Measurements from ENCODE around the gene NFU1.

Gene NFU1

DNA sequence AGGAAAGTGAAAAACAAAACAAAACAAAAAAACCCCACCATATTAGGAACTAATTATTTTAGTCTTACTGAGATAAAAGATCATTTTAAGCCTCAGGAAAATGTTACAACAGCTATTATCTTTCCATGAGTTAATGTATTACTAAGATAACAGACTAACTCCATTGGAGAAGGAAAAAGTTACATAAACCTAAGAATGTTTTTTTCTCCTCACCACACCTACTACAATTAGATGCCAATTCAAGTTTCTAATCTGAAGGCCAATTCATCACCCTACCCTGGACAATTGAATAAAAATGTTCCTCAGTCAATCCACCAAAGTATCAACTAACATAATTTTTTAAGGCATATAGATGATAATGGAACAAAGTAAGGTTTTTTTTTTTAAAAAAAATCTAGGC is 40.0 kb downstream of the NFU1 start:
- Histone ChIP-seq H3K9me3 (ENCODE audit: insufficient read depth, low read length, severe bottlenecking) (no peaks in the 10 kb centered on the region), H3K4me3 (ENCODE audit: low read depth in 1 of 2, low read length in 2 of 2) (no peak overlapping the region), H3K4me1 (ENCODE audit: insufficient read depth, low read length) (no peaks in the 10 kb centered on the region), H3K27ac (ENCODE audit: low read length) (no peak overlapping the region), H3K36me3 (ENCODE audit: insufficient read depth, low read length) (peaks cover 55% of the 10 kb centered on the region), H4K20me1 (ENCODE audit: insufficient read depth, low read length) (no peaks in the 10 kb centered on the region), H2AFZ (ENCODE audit: low read depth, low read length) (no peak overlapping the region), H3K9ac (ENCODE audit: low read depth, low read length) (no peak overlapping the region), H3K79me2 (ENCODE audit: insufficient read depth, low read length) (no peaks in the 10 kb centered on the region), H3K27me3 (ENCODE audit: insufficient read depth, low read length, poor library complexity) (no peaks in the 10 kb centered on the region), H3K4me2 (ENCODE audit: insufficient read depth, low read length) (no peak overlapping the region)
- DNase-seq, result no peak
- TF ChIP-seq, protein P1, sequence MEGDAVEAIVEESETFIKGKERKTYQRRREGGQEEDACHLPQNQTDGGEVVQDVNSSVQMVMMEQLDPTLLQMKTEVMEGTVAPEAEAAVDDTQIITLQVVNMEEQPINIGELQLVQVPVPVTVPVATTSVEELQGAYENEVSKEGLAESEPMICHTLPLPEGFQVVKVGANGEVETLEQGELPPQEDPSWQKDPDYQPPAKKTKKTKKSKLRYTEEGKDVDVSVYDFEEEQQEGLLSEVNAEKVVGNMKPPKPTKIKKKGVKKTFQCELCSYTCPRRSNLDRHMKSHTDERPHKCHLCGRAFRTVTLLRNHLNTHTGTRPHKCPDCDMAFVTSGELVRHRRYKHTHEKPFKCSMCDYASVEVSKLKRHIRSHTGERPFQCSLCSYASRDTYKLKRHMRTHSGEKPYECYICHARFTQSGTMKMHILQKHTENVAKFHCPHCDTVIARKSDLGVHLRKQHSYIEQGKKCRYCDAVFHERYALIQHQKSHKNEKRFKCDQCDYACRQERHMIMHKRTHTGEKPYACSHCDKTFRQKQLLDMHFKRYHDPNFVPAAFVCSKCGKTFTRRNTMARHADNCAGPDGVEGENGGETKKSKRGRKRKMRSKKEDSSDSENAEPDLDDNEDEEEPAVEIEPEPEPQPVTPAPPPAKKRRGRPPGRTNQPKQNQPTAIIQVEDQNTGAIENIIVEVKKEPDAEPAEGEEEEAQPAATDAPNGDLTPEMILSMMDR (IDR thresholded peaks at IDR 0.05; ENCODE audit: borderline replicate concordance, extremely low read depth, low read length, poor library complexity, severe bottlenecking), result no peak
- TF ChIP-seq EZH2 (IDR thresholded peaks at IDR 0.05; ENCODE audit: borderline replicate concordance, low read depth, low read length, severe bottlenecking), result no peak
- ATAC-seq (ENCODE audit: insufficient read depth, low read depth), result no peak

DNA sequence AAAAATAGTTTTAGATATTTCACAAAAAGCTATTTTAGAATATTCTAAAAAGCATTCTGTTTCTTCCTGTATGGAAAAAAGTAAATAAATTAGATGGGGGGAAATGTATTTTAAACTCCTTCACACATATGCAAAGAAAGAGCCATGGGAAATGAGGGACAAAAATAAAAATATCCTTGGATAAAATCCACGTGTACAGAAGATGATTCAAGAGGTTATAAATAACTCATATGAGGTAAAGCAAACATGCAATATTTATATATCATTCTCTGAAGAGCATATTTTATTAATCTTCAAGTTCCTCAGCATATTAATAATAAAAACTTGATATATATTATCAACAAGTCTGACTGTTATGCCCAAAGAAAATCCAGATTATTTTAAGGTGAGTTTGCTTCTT is 41.4 kb downstream of the NFU1 start:
- no peak overlapping the region for H3K4me3 ChIP-seq (ENCODE audit: low read depth in 1 of 2, low read length in 2 of 2)
- H3K27ac ChIP-seq (ENCODE audit: low read length), result no peak overlapping the region
- no peaks in the 10 kb centered on the region for H3K79me2 ChIP-seq (ENCODE audit: insufficient read depth, low read length)
- no peaks in the 10 kb centered on the region for H3K4me1 ChIP-seq (ENCODE audit: insufficient read depth, low read length)
- H3K9ac ChIP-seq (ENCODE audit: low read depth, low read length), result no peak overlapping the region
- H3K36me3 ChIP-seq (ENCODE audit: insufficient read depth, low read length), result peaks cover 51% of the 10 kb centered on the region
- H2AFZ ChIP-seq (ENCODE audit: low read depth, low read length), result no peak overlapping the region
- no peak for ATAC-seq (ENCODE audit: insufficient read depth, low read depth)
- H3K4me2 ChIP-seq (ENCODE audit: insufficient read depth, low read length), result no peak overlapping the region
- no peaks in the 10 kb centered on the region for H4K20me1 ChIP-seq (ENCODE audit: insufficient read depth, low read length)
- no peaks in the 10 kb centered on the region for H3K9me3 ChIP-seq (ENCODE audit: insufficient read depth, low read length, severe bottlenecking)
- no peaks in the 10 kb centered on the region for H3K27me3 ChIP-seq (ENCODE audit: insufficient read depth, low read length, poor library complexity)
- no peak for DNase-seq
- no peak for TF ChIP-seq EZH2 (IDR thresholded peaks at IDR 0.05; ENCODE audit: borderline replicate concordance, low read depth, low read length, severe bottlenecking)
- TF ChIP-seq, protein P1 (IDR thresholded peaks at IDR 0.05; ENCODE audit: borderline replicate concordance, extremely low read depth, low read length, poor library complexity, severe bottlenecking), result no peak

DNA sequence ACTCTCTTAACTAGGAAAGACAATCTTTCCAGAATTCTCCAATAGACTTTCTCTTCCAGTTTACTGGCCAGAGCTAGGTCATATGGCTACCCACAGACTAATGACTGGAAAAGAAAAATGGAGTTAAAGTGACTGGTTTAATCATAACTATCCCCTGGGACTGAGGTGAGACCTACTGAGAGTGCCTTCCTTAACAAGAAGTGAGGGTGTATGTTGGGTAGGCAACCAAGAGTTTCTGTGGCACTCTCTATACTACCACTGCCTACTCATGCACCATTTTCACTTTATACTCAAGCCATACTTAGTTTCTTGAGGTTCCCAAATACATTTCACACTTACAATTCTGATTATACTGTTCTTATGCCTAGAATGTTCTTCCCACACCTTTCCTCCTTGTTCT is 43.3 kb downstream of the NFU1 start:
- H3K36me3 ChIP-seq (ENCODE audit: insufficient read depth, low read length), result peaks cover 37% of the 10 kb centered on the region
- H3K4me1 ChIP-seq (ENCODE audit: insufficient read depth, low read length), result no peaks in the 10 kb centered on the region
- no peak overlapping the region for H2AFZ ChIP-seq (ENCODE audit: low read depth, low read length)
- H3K27me3 ChIP-seq (ENCODE audit: insufficient read depth, low read length, poor library complexity), result no peaks in the 10 kb centered on the region
- no peak overlapping the region for H3K4me2 ChIP-seq (ENCODE audit: insufficient read depth, low read length)
- TF ChIP-seq, protein P1 (IDR thresholded peaks at IDR 0.05; ENCODE audit: borderline replicate concordance, extremely low read depth, low read length, poor library complexity, severe bottlenecking), result no peak
- TF ChIP-seq EZH2 (IDR thresholded peaks at IDR 0.05; ENCODE audit: borderline replicate concordance, low read depth, low read length, severe bottlenecking), result no peak
- no peak for DNase-seq
- no peak overlapping the region for H3K27ac ChIP-seq (ENCODE audit: low read length)
- H3K9me3 ChIP-seq (ENCODE audit: insufficient read depth, low read length, severe bottlenecking), result no peaks in the 10 kb centered on the region
- H3K4me3 ChIP-seq (ENCODE audit: low read depth in 1 of 2, low read length in 2 of 2), result no peak overlapping the region
- H3K9ac ChIP-seq (ENCODE audit: low read depth, low read length), result no peak overlapping the region
- no peaks in the 10 kb centered on the region for H3K79me2 ChIP-seq (ENCODE audit: insufficient read depth, low read length)
- no peak for ATAC-seq (ENCODE audit: insufficient read depth, low read depth)
- no peaks in the 10 kb centered on the region for H4K20me1 ChIP-seq (ENCODE audit: insufficient read depth, low read length)

DNA sequence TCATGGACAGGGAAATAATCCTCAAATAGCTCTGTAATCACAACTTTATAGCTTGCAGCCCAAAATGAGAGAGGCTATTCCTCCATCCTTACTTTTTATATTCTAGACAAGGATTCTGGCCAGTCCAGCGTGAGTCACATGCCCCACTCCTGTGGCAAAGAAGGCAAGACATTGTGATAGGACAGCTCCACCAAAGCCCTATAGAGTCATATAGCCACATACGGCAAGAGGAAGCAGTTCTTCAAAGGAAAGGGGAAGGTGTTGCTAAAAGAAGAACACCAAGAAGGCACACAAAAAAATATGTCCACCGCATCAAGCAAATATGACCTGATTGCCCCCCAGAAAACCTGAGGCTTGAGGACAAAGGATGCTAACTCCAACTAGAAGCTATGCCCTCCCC is 46.8 kb downstream of the NFU1 start:
- Histone ChIP-seq H2AFZ (ENCODE audit: low read depth, low read length) (no peak overlapping the region), H3K4me2 (ENCODE audit: insufficient read depth, low read length) (no peak overlapping the region), H3K9ac (ENCODE audit: low read depth, low read length) (no peak overlapping the region), H3K9me3 (ENCODE audit: insufficient read depth, low read length, severe bottlenecking) (no peaks in the 10 kb centered on the region), H3K27me3 (ENCODE audit: insufficient read depth, low read length, poor library complexity) (no peaks in the 10 kb centered on the region), H3K27ac (ENCODE audit: low read length) (no peak overlapping the region), H3K4me3 (ENCODE audit: low read depth in 1 of 2, low read length in 2 of 2) (no peak overlapping the region), H4K20me1 (ENCODE audit: insufficient read depth, low read length) (no peaks in the 10 kb centered on the region), H3K4me1 (ENCODE audit: insufficient read depth, low read length) (peaks cover 20% of the 10 kb centered on the region), H3K36me3 (ENCODE audit: insufficient read depth, low read length) (peaks cover 14% of the 10 kb centered on the region; the same call in 1 of the 2 replicates), H3K79me2 (ENCODE audit: insufficient read depth, low read length) (peaks cover 22% of the 10 kb centered on the region)
- ATAC-seq (ENCODE audit: insufficient read depth, low read depth), result no peak
- no peak for DNase-seq
- TF ChIP-seq EZH2 (IDR thresholded peaks at IDR 0.05; ENCODE audit: borderline replicate concordance, low read depth, low read length, severe bottlenecking), result no peak
- TF ChIP-seq, protein P1 (IDR thresholded peaks at IDR 0.05; ENCODE audit: borderline replicate concordance, extremely low read depth, low read length, poor library complexity, severe bottlenecking), result no peak
